Astrocyte (in vitro differentiated cells and primary cell): ENCODE results near the gene ZDHHC11B.
"Not testable (repeated sequence)": the region's sequence is repeated elsewhere in the genome, so short reads cannot be mapped to it uniquely, and the experiment has no call there.

Source experiments
- EZH2 ChIP-seq: IDR thresholded peaks from 2 replicates; pipeline ENCODE4 v1.6.1; 2012; ENCODE audit warnings: mild to moderate bottlenecking, low read length, inconsistent platforms; ENCODE audit not compliant: insufficient read depth
- TF ChIP-seq, protein P1 (sequence below): IDR thresholded peaks from 2 replicates; pipeline ENCODE4 v1.5.1; 2011; ENCODE audit warnings: low read depth, mild to moderate bottlenecking, inconsistent platforms, low read length, moderate library complexity; ENCODE audit not compliant: insufficient read depth

DNA sequence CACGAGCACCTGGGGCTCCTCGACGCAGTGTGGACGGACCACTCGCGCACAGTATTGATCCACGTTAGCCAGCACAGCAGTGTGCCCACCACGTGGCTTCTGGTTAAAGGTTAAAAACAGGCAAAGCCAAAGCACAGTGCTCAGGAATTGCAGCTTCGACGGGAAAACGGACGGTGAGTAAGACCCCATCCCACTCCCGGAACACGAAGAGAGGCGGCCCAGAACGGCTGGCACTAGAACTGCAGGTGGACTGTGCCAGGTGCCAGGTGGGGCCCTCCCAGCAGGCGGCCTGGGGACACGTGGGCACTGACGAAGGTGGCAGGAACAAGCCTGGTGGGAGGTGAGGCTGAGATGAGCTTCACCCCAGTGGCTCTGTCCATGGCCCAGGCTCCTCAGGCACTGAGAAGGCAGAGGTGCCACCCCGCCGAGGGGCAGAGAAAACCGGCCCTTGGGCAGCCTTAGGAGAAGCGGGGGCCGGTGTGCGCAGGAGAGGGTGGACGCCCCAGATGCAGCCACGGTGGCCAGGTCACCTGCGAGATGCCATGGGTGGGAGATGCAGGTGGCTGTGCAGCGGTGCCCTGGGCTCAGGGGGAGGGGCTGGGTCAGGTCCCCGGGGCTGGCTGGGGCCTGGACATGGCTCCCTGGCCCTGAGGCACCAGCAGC is 96.0 kb downstream of the ZDHHC11B start:
- TF ChIP-seq, protein P1, sequence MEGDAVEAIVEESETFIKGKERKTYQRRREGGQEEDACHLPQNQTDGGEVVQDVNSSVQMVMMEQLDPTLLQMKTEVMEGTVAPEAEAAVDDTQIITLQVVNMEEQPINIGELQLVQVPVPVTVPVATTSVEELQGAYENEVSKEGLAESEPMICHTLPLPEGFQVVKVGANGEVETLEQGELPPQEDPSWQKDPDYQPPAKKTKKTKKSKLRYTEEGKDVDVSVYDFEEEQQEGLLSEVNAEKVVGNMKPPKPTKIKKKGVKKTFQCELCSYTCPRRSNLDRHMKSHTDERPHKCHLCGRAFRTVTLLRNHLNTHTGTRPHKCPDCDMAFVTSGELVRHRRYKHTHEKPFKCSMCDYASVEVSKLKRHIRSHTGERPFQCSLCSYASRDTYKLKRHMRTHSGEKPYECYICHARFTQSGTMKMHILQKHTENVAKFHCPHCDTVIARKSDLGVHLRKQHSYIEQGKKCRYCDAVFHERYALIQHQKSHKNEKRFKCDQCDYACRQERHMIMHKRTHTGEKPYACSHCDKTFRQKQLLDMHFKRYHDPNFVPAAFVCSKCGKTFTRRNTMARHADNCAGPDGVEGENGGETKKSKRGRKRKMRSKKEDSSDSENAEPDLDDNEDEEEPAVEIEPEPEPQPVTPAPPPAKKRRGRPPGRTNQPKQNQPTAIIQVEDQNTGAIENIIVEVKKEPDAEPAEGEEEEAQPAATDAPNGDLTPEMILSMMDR: not testable (repeated sequence)
- not testable (repeated sequence) for TF ChIP-seq EZH2
